Measurements from ENCODE around the gene ZNF284.
"Not testable (repeated sequence)": the region's sequence is repeated elsewhere in the genome, so short reads cannot be mapped to it uniquely, and the experiment has no call there.

ZNF284 gene

DNA sequence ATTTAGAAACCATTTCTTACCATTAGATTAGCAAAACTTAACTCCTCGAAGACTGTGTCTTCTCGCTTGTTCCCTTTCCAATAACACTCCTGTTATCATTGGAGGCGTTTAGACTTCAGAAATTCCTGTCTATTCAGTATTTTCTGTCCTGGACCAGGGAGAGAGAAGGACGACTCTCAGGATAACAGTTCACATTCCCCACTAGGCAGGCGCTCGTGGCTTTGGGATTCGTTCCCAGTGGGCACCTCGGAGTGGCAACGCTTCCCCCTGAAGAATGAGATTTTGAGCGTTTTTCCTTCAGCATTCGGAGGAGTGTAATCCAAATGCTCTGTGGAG is 40.8 kb downstream of the ZNF284 start:
- no peak for DNase-seq

DNA sequence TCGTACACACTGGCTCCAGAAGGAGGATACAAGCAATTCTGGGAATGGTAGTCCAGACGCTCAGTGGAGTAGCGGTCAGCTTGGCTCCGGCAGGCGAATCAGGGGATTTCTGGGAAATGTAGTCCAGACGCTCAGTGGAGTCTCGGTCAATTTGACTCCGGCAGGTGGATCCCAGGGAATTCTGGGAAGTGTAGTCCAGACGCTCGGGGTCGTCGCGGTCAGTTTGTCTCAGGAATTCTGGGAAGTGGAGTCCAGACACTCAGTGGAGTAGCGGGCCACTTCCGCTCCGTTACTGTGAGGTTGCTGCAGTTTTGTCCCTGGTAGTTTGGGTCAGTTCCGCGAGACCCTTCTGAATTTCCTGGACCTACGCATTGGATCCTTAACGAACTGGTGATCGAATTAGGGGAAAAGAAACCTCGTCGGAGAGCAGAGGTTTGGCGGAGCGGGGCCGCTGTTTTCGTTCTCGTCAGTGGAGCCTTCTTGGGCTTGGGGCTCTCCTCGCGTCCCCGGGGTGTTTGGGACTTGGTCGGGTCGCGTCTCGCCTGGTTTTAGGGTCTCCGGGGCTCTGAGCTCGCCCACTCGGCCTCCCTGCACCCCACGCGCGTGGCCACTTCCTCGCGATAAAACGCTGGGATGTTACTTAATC is 41.3 kb downstream of the ZNF284 start, which contains the start of gene ZNF225:
TSS of gene ZNF225 (plus strand) at position 262 of the 646 bp plus-strand sequence. CDS start 2,429 bp downstream, outside the sequence.
- peak; percentile 98 for DNase-seq

DNA sequence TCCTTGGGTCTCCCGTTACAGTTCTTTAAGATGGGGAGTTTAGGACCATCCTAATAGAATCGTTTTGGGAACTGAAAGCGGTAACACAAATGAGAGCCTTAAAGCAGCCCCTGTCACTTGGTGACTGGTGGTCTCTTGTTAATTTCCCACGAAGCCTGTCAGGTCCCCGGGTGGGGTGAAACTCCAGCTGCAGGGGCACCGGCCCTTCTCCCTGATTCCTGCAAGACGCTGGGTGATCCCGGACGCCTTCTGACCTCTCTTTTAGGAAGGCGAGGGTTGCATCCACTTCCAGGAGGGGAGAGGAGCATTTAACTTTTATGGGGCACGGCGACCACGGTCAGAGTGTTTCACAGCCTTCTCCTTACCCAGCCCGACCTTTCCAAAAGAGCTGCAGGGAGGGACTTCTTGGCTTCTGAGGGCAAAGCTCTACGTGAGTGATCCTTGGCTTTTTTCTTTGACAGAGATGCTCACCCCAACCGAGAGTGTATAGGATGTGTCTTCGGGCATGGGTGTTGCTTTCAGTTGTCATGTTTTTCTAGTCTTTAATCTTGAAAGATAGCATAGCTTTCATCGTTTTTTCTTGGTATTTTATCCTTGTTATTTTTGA is 41.9 kb downstream of the ZNF284 start:
- DNase-seq = no peak

DNA sequence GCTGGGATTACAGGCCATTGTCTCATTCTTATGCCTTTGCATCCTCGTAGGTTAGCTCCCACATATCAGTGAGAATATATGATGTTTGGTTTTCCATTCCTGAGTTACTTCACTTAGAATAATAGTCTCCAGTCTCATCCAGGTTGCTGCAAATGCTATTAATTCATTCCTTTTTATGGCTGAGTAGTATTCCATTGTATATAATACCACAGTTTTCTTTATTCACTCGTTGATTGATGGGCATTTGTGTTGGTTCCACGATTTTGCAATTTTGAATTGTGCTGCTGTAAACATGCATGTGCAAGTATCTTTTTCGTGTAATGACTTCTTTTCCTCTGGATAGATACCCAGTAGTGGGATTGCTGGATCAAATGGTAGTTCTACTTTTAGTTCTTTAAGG is 49.2 kb downstream of the ZNF284 start:
- not testable (repeated sequence) for DNase-seq

DNA sequence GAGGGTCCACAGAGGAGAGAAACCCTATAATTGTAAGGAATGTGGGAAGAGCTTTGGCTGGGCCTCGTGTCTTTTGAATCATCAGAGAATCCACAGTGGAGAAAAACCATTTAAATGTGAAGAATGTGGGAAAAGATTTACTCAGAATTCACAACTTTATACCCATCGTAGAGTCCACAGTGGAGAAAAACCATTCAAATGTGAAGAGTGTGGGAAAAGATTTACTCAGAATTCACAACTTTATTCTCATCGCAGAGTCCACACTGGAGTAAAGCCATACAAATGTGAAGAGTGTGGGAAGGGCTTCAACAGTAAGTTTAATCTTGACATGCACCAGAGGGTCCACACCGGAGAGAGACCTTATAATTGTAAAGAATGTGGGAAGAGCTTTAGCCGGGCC is 60.0 kb downstream of the ZNF284 start:
- no peak for DNase-seq
